Stimulated activated CD4-positive, alpha-beta T cell treated with anti-CD3 and anti-CD28 coated beads, Interleukin-4, amount 100 ng/mL, for 4 hours (primary cell): ENCODE data around the gene YEATS2.
"Not testable (repeated sequence)": the region's sequence is repeated elsewhere in the genome, so short reads cannot be mapped to it uniquely, and the experiment has no call there.

Experiments
- DNase-seq, 2 experiments: peaks; one replicate each; pipeline ENCODE4 v3.0.0-alpha.2; 2020

The YEATS2 gene

GRCh38 chr3:183697610-183698317 lies at the start of gene YEATS2:
Gene YEATS2, plus strand, starts transcription at chr3:183697797. Its CDS starts 17,366 bp downstream, at chr3:183715163.
- DNase-seq = peak; percentile 72

DNA sequence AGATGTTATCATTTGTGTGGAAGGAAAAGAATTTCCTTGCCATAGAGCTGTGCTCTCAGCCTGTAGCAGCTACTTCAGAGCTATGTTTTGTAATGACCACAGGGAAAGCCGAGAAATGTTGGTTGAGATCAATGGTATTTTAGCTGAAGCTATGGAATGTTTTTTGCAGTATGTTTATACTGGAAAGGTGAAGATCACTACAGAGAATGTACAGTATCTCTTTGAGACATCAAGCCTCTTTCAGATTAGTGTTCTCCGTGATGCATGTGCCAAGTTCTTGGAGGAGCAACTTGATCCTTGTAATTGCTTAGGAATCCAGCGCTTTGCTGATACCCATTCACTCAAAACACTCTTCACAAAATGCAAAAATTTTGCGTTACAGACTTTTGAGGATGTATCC lies 47.0 kb upstream of the YEATS2 start:
- no peak for DNase-seq

DNA sequence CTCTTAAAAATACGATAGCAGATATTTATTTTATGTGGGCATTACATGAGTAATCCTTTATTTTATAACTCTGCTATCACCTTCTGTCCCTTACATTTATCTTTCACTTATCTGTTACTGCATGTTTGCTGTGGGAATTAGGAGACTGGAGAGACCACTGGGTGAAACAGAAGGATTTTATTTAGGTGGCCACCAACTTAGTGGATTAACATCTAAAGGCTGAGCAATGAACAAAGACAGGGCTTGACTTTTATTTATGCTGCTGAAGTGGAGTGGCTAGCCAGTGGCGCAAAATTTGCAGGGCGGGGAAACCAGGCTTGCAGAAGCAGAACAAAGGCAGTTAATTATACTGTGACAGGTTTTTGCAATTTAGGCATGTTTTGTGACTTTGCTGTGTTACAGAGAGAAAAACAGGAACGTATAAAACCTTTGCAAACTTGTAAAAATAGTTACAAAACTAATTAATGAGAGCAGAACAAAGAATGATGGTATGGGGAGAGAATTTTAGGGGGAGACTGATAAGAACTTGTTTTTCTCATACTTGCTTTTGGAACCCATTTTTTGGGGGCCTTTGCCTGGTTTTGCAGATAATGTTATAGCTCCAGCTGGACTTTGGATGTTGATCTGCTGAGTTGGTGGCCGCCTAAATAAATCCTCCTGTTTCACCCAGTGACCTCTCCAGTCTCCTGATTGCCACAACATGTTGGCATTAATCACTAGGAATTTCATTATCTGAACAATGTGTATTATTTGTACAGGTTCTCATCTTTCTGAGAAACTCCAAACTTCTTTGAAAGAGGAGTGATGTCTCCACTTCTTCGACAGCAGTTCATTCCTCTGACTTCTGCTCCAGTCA lies 44.2 kb upstream of the YEATS2 start:
- no peak for DNase-seq

GRCh38 chr3:183654727-183655126 lies 42.9 kb upstream of the YEATS2 start:
- no peak for DNase-seq

DNA sequence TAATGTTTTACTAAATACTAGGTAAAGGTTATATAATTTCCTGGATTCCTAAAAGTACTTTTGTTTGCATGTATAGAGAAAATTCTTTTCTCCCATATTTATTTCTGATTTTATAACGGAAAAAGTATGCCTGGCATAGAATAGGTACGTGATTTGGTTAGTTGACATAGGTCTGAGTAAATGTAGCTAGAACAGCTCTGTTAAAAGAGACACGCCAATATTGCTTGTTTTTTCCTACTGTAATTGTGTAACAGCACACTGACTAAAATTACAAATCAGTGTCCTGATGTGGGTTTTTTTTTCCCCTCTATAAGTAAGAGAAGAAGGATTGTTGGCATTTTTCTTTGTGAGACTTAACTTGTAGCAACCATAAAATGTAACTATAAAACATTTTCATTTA lies 35.5 kb upstream of the YEATS2 start:
- no peak for DNase-seq

DNA sequence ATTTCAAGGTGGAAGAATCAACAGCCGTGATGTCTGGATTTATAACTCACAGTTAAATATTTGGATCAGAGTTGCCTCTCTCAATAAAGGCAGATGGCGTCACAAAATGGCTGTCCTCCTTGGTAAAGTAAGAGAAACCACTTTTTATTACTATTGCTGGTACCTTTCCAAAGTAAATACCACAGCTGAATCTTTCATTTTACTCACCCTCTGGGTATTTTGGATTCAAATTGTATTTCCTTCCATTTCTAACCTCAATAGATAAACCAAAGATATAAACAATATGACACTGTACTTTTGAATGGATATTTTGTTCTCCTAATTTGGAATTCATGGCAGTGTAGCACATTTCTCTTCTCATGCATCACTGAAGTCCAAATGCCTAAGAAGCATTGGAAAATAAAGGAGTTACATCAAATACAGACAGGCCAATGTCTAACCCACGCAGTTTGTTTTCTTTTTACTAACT lies 32.6 kb upstream of the YEATS2 start:
- no peak for DNase-seq

GRCh38 chr3:183680061-183680460 lies 17.5 kb upstream of the YEATS2 start:
- no peak for DNase-seq

GRCh38 chr3:183687705-183688104 lies 9.9 kb upstream of the YEATS2 start:
- DNase-seq = no peak

GRCh38 chr3:183688874-183689273 lies 8.7 kb upstream of the YEATS2 start:
- no peak for DNase-seq

DNA sequence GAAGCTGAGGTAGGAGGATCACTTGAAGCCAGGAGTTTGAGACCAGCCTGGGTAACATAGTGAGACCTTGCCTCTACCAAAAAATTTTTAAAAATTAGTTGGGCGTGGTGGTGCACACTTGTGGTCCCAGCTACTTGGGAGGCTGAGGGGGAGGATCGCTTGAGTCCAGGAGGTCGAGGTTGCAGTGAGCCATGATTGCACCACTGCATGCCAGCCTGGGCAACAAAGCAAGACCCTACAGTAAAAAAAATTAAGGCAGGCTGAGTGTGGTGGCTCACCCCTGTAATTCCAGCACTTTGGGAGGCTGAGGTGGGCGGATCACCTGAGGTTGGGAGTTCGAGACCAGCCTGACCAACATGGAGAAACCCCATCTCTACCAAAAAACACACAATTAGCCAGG lies 8.0 kb upstream of the YEATS2 start:
- not testable (repeated sequence) for DNase-seq

- no peak for DNase-seq
Observed at GRCh38 chr3:183690402-183690995, 7.1 kb upstream of the YEATS2 start.

GRCh38 chr3:183692436-183692835 lies 5.2 kb upstream of the YEATS2 start:
- DNase-seq = no peak

- DNase-seq = no peak
Observed at GRCh38 chr3:183695569-183696364, 1.8 kb upstream of the YEATS2 start.

DNA sequence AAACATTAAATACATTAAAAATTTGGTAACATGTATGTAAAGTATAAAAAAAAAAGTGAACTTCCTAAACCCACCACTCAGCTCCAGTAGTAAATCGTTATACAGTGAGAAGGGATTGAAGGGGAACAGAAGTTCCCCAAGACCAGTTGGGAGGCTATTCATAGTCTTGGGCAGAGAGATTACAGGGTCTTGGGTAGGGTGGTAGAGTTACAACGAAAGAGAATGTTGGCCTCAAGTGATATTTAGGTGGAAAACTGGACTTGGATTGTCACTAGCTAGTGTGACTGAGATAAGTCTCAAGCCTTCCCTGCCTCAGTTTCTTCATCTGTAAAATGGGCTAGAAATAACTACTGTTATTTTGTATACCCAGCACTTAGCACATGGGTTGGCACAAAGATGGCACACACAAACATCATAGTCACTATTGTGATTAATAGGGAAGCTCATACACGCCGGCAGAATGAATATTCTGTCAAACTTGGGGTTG lies 431 bp upstream of the YEATS2 start:
- no peak for DNase-seq

DNA sequence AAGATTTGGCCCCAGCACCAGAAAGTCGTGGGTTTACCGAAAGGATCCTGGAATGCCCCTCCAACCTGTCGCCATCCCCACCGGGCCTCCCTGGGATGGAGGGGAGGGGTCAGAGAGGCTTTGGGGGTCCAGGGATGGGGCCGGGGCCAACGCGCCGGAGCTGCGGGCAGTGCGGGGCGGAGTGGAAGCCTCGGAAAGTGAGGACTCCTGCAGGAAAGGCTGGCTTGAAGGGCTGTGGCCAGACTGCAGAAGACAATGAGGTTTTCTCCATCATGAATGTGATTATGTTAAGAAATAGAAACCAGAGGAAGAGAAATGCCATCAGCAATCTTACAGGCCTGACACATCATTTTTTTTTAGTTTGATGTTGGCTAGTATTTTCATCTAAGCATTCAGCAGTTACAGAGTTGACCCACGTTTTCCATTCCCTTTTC lies 738 bp downstream of the YEATS2 start:
- DNase-seq = peak; percentile 14 to 24

GRCh38 chr3:183698756-183699155 lies 1.2 kb downstream of the YEATS2 start:
- DNase-seq = no peak

- no peak for DNase-seq
Observed at GRCh38 chr3:183699238-183699947, 1.8 kb downstream of the YEATS2 start.

DNA sequence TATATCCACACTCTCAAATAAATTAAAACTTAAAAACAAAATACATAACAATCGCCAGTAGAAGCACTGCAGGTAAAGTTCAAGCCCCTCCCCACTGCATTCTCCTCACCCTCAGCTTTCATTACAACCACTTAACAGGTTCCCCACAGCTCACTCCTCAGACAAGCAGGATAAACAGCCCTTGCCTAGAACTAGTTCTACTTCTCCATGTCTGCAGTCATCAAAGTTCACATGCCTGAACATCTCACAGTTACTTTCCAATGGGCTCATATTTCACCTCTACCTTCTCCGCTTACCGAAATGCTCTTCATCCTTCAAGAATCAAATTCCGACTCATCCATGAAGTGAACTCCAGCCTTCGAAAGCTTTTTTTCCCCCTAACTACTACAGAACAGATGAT lies 4.1 kb downstream of the YEATS2 start:
- DNase-seq = no peak

DNA sequence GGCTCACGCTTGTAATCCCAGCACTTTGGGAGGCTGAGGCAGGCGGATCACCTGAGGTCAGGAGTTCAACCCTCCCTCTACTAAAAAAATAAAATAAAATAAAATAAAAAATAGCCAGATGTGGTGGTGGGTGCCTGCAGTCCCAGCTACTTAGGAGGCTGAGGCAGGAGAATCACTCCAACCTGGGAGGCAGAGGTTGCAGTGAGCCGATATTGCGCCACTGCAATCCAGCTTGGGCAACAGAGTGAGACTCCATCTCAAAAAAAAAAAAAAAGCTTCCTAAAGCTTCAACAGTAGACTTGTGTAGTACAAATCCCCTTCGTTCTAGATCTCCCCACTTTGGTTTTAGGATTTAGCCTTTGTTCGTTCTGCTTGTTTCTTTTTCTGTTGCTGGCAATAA lies 6.3 kb downstream of the YEATS2 start:
- DNase-seq = not testable (repeated sequence)

DNA sequence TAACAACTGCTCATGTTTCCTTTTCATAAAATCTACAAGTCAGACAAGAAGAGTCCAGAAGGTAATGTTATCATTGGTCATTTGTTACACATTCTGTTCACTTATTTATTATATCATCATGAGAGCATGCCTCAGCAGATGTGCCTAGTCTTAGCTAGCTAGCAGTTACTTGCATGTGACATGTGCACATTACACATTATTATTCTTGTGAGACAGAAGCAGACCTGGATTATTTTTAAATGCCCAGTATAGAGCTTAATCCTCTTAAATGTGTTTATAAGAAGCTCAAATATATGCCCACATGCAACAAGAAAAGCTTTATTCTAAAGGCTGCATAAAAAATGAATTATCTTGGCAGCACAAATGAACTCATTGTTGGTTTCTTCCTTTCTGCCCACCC lies 12.6 kb downstream of the YEATS2 start:
- DNase-seq = no peak

- no peak for DNase-seq
Observed at GRCh38 chr3:183711516-183711915, 13.9 kb downstream of the YEATS2 start.

GRCh38 chr3:183714622-183715021 lies 17.0 kb downstream of the YEATS2 start:
- no peak for DNase-seq
